GM21529 (cell line): ENCODE results near the gene KANK4.

Source experiments
- ATAC-seq: cut with Tn5 transposase; IDR thresholded peaks from one replicate; pipeline ENCODE4 v1.9.1; 2021; ENCODE audit not compliant: unreplicated experiment

Gene KANK4

GRCh38 chr1:62318756-62319544 is at the start of gene KANK4:
Gene KANK4 (minus strand): TSS chr1:62319434. CDS start chr1:62281564, 37,870 bp downstream.
- no peak for ATAC-seq

GRCh38 chr1:62368989-62369388 is 49.8 kb upstream of the KANK4 start:
- ATAC-seq = no peak

GRCh38 chr1:62367005-62367557 is 47.8 kb upstream of the KANK4 start:
- ATAC-seq = no peak

GRCh38 chr1:62364721-62365120 is 45.5 kb upstream of the KANK4 start:
- ATAC-seq = no peak

- no peak for ATAC-seq
These were observed 43.7 kb upstream of the KANK4 start for GRCh38 chr1:62362926-62363325.

GRCh38 chr1:62362061-62362917 is 43.1 kb upstream of the KANK4 start:
- no peak for ATAC-seq

- no peak for ATAC-seq
These were observed 42.2 kb upstream of the KANK4 start for GRCh38 chr1:62361431-62361830.

GRCh38 chr1:62358665-62359373 is 39.6 kb upstream of the KANK4 start:
- ATAC-seq = no peak

GRCh38 chr1:62357916-62358315 is 38.7 kb upstream of the KANK4 start:
- no peak for ATAC-seq

- peak; percentile 75 for ATAC-seq
These were observed 37.1 kb upstream of the KANK4 start for GRCh38 chr1:62356257-62356835.

- no peak for ATAC-seq
These were observed 35.9 kb upstream of the KANK4 start for GRCh38 chr1:62355095-62355494.

- no peak for ATAC-seq
These were observed 34.6 kb upstream of the KANK4 start for GRCh38 chr1:62353853-62354252.

- no peak for ATAC-seq
These were observed 33.2 kb upstream of the KANK4 start for GRCh38 chr1:62352387-62352786.

- no peak for ATAC-seq
These were observed 30.4 kb upstream of the KANK4 start for GRCh38 chr1:62349470-62350233.

- ATAC-seq = no peak
These were observed 27.7 kb upstream of the KANK4 start for GRCh38 chr1:62346886-62347285.

- no peak for ATAC-seq
These were observed 24.7 kb upstream of the KANK4 start for GRCh38 chr1:62343911-62344310.

- no peak for ATAC-seq
These were observed 23.0 kb upstream of the KANK4 start for GRCh38 chr1:62342270-62342669.

GRCh38 chr1:62341615-62342014 is 22.4 kb upstream of the KANK4 start:
- ATAC-seq = no peak

- no peak for ATAC-seq
These were observed 21.9 kb upstream of the KANK4 start for GRCh38 chr1:62341089-62341488.
